ENCODE measurements around the gene EXOC3L4. TPM values are rescaled to one million over a fixed set of nuclear protein-coding genes. Genes with fewer than 3 reads are reported as not detected.

Gene EXOC3L4
- total RNA-seq, 8 experiments from 2014 or later: 0.13 to 3.0 (median 0.39) TPM; not detected in 2

- ATAC-seq (replicated peaks in 6 of 8): no peak
- in situ Hi-C loops (cut with MboI; ENCODE audit: low pct_unique_long_range_greater_than_20kb in 2 of 9, low sequenced_read_pairs in 9 of 9, unreplicated experiment in 9 of 9): no loop called here
- no peak overlapping the region for H3K27ac ChIP-seq
- peaks cover 7 to 10% of the 10 kb centered on the region in 2 donors for H3K4me1 ChIP-seq (replicated peaks in 1 of 2)
- WGBS, 10 experiments: 60 to 83% (median 67%) methylated on average over 1 to 5 of the region's 6 CpGs; no CpG with 5 or more reads in 4 of the 10 experiments
- H3K4me3 ChIP-seq: no peak overlapping the region
Observed at GRCh38 chr14:103061482-103061976, 33.0 kb upstream of the EXOC3L4 start.

GRCh38 chr14:103064436-103064835 lies 30.1 kb upstream of the EXOC3L4 start:
- in situ Hi-C loops (cut with MboI; ENCODE audit: low pct_unique_long_range_greater_than_20kb in 2 of 9, low sequenced_read_pairs in 9 of 9, unreplicated experiment in 9 of 9): no loop called here
- Histone ChIP-seq H3K27ac (no peak overlapping the region), H3K4me3 (no peak overlapping the region), H3K4me1 (replicated peaks in 1 of 2) (no peaks in the 10 kb centered on the region)
- no peak for ATAC-seq (replicated peaks in 6 of 8)
- WGBS, 10 experiments: 77 to 100% (median 91%) methylated on average over 2 to 4 of the region's 4 CpGs; no CpG with 5 or more reads in 3 of the 10 experiments

- Histone ChIP-seq H3K27ac (no peak overlapping the region), H3K4me1 (replicated peaks in 1 of 2) (no peaks in the 10 kb centered on the region), H3K4me3 (no peak overlapping the region)
- 67 to 100% (median 86%) methylated on average over 3 to 11 of the region's 12 CpGs for WGBS, 10 experiments
- no peak for ATAC-seq (replicated peaks in 6 of 8)
- in situ Hi-C loops (cut with MboI; ENCODE audit: low pct_unique_long_range_greater_than_20kb in 2 of 9, low sequenced_read_pairs in 9 of 9, unreplicated experiment in 9 of 9): no loop called here
Observed at GRCh38 chr14:103064978-103065377, 29.5 kb upstream of the EXOC3L4 start.

- no peaks in the 10 kb centered on the region for H3K4me1 ChIP-seq (replicated peaks in 1 of 2)
- ATAC-seq (replicated peaks in 6 of 8): no peak
- 0 to 95% (median 84%) methylated on average over 1 to 6 of the region's 7 CpGs; no CpG with 5 or more reads in 3 of the 10 experiments for WGBS, 10 experiments
- H3K27ac ChIP-seq: no peak overlapping the region
- no peak overlapping the region for H3K4me3 ChIP-seq
- in situ Hi-C loops (cut with MboI; ENCODE audit: low pct_unique_long_range_greater_than_20kb in 2 of 9, low sequenced_read_pairs in 9 of 9, unreplicated experiment in 9 of 9): no loop called here
Observed at GRCh38 chr14:103065861-103066260, 28.7 kb upstream of the EXOC3L4 start.

GRCh38 chr14:103066399-103066798 lies 28.1 kb upstream of the EXOC3L4 start:
- in situ Hi-C loops (cut with MboI; ENCODE audit: low pct_unique_long_range_greater_than_20kb in 2 of 9, low sequenced_read_pairs in 9 of 9, unreplicated experiment in 9 of 9): no loop called here
- ATAC-seq (replicated peaks in 6 of 8): no peak
- 61 to 87% (median 78%) methylated on average over 3 to 7 of the region's 9 CpGs; no CpG with 5 or more reads in 4 of the 10 experiments for whole genome bisulfite sequencing, 10 experiments

GRCh38 chr14:103067231-103067954 lies 27.1 kb upstream of the EXOC3L4 start:
- no peaks in the 10 kb centered on the region for H3K4me1 ChIP-seq (replicated peaks in 1 of 2)
- WGBS, 10 experiments: 29 to 100% (median 74%) methylated on average over 2 to 7 of the region's 8 CpGs; no CpG with 5 or more reads in 2 of the 10 experiments
- no peak overlapping the region for H3K27ac ChIP-seq
- in situ Hi-C loops (cut with MboI; ENCODE audit: low pct_unique_long_range_greater_than_20kb in 2 of 9, low sequenced_read_pairs in 9 of 9, unreplicated experiment in 9 of 9): no loop called here
- no peak overlapping the region for H3K4me3 ChIP-seq
- ATAC-seq (replicated peaks in 6 of 8): peak in 3 of 8 experiments; percentile 64 to 81 (median 81)

More at GRCh38 chr14:103066399-103066798, 28.1 kb upstream of the EXOC3L4 start:
- Histone ChIP-seq H3K4me3 (no peak overlapping the region), H3K27ac (no peak overlapping the region), H3K4me1 (replicated peaks in 1 of 2) (no peaks in the 10 kb centered on the region)

GRCh38 chr14:103068351-103069073 lies 26.0 kb upstream of the EXOC3L4 start:
- H3K4me3 ChIP-seq: no peak overlapping the region
- no peak for ATAC-seq (replicated peaks in 6 of 8)
- WGBS, 10 experiments: 80 to 94% (median 89%) methylated on average over 4 to 6 of the region's 22 CpGs; no CpG with 5 or more reads in 7 of the 10 experiments
- no peak overlapping the region for H3K27ac ChIP-seq
- H3K4me1 ChIP-seq (replicated peaks in 1 of 2): no peaks in the 10 kb centered on the region
- in situ Hi-C loops (cut with MboI; ENCODE audit: low pct_unique_long_range_greater_than_20kb in 2 of 9, low sequenced_read_pairs in 9 of 9, unreplicated experiment in 9 of 9): no loop called here

GRCh38 chr14:103070263-103070885 lies 24.2 kb upstream of the EXOC3L4 start:
- no peak for ATAC-seq (replicated peaks in 6 of 8)
- in situ Hi-C loops (cut with MboI; ENCODE audit: low pct_unique_long_range_greater_than_20kb in 2 of 9, low sequenced_read_pairs in 9 of 9, unreplicated experiment in 9 of 9): no loop called here
- peaks cover 0 to 5% of the 10 kb centered on the region in 2 donors for H3K4me1 ChIP-seq (replicated peaks in 1 of 2)
- no peak overlapping the region for H3K27ac ChIP-seq
- 83% methylated on average over 1 to 2 of the region's 8 CpGs; no CpG with 5 or more reads in 8 of the 10 experiments for WGBS, 10 experiments
- H3K4me3 ChIP-seq: no peak overlapping the region

GRCh38 chr14:103070971-103071542 lies 23.5 kb upstream of the EXOC3L4 start:
- peak in 1 of 8 experiments; percentile 4 for ATAC-seq (replicated peaks in 6 of 8)
- no peak overlapping the region for H3K4me3 ChIP-seq
- peaks cover 0 to 5% of the 10 kb centered on the region in 2 donors for H3K4me1 ChIP-seq (replicated peaks in 1 of 2)
- 0 to 91% (median 37%) methylated on average over 1 to 9 of the region's 21 CpGs; no CpG with 5 or more reads in 7 of the 10 experiments for WGBS, 10 experiments
- in situ Hi-C loops (cut with MboI; ENCODE audit: low pct_unique_long_range_greater_than_20kb in 2 of 9, low sequenced_read_pairs in 9 of 9, unreplicated experiment in 9 of 9): no loop called here
- H3K27ac ChIP-seq: no peak overlapping the region

GRCh38 chr14:103071544-103072251 lies 22.8 kb upstream of the EXOC3L4 start:
- in situ Hi-C loops (cut with MboI; ENCODE audit: low pct_unique_long_range_greater_than_20kb in 2 of 9, low sequenced_read_pairs in 9 of 9, unreplicated experiment in 9 of 9): no loop called here
- 40 to 100% (median 80%) methylated on average over 1 to 12 of the region's 32 CpGs; no CpG with 5 or more reads in 5 of the 10 experiments for WGBS, 10 experiments
- no peak for ATAC-seq (replicated peaks in 6 of 8)
- Histone ChIP-seq H3K4me3 (no peak overlapping the region), H3K4me1 (replicated peaks in 1 of 2) (peaks cover 0 to 5% of the 10 kb centered on the region in 2 donors), H3K27ac (no peak overlapping the region)

- ATAC-seq (replicated peaks in 6 of 8): peak in 5 of 8 experiments; percentile 12 to 21 (median 13)
- in situ Hi-C loops (cut with MboI; ENCODE audit: low pct_unique_long_range_greater_than_20kb in 2 of 9, low sequenced_read_pairs in 9 of 9, unreplicated experiment in 9 of 9): no loop called here
- H3K4me1 ChIP-seq (replicated peaks in 1 of 2): peaks cover 0 to 5% of the 10 kb centered on the region in 2 donors
- 0 to 100% (median 74%) methylated on average over 1 to 16 of the region's 21 CpGs; no CpG with 5 or more reads in 4 of the 10 experiments for WGBS, 10 experiments
- no peak overlapping the region for H3K4me3 ChIP-seq
- no peak overlapping the region for H3K27ac ChIP-seq
Observed at GRCh38 chr14:103072595-103073366, 21.7 kb upstream of the EXOC3L4 start.

Data from motor neuron (in vitro differentiated cells).